ENCODE results near the gene POP7. TPM values are rescaled to one million over a fixed set of nuclear protein-coding genes. Genes with fewer than 3 reads are reported as not detected.
"Not testable (repeated sequence)": the region's sequence is repeated elsewhere in the genome, so short reads cannot be mapped to it uniquely, and the experiment has no call there.

The POP7 gene
- total RNA-seq, 1 experiment from 2014 or later: 52.3 TPM

- Histone ChIP-seq H3K27me3 (ENCODE audit: control insufficient read depth, insufficient read depth, low read length) (no peaks in the 10 kb centered on the region), H3K4me3 (ENCODE audit: low read depth in 2 of 2, low read length in 2 of 2) (no peak overlapping the region), H3K4me1 (ENCODE audit: control insufficient read depth, insufficient read depth, low read length) (no peaks in the 10 kb centered on the region), H3K27ac (ENCODE audit: low read length) (no peak overlapping the region), H3K36me3 (ENCODE audit: control insufficient read depth, insufficient read depth, low read length) (no peaks in the 10 kb centered on the region), H3K9me3 (ENCODE audit: control insufficient read depth, insufficient read depth, low read depth, low read length) (no peaks in the 10 kb centered on the region)
- intact Hi-C loops (cut with micrococcal nuclease; ENCODE audit: unreplicated experiment): no loop called here
- ATAC-seq (no peak), DNase-seq (ENCODE audit: low read depth, low spot score) (no peak)
- TF ChIP-seq REST (IDR thresholded peaks at IDR 0.05; ENCODE audit: insufficient read depth in 1 of 2, low read depth in 2 of 2, low read length in 1 of 2): no peak
- TF ChIP-seq CTCF (IDR thresholded peaks at IDR 0.05): no peak
- TF ChIP-seq TCF7L2 (IDR thresholded peaks at IDR 0.05; ENCODE audit: low read depth, low read length): no peak
- no peak for TF ChIP-seq POLR2AphosphoS5 (IDR thresholded peaks at IDR 0.05; ENCODE audit: low read depth, low read length)
- TF ChIP-seq SIN3A (IDR thresholded peaks at IDR 0.05; ENCODE audit: borderline replicate concordance, insufficient read depth, low read depth, low read length): no peak
- in situ Hi-C loops (cut with HindIII; ENCODE audit: low pct_unique_long_range_greater_than_20kb, low sequenced_read_pairs): no loop called here
- CTCF ChIA-PET: interaction anchor here (0.6 to 0.7 kb wide), 2 partner anchors 23 to 28 kb away, joined by 5 to 7 read pairs; no protein-coding TSS in a partner anchor
- no TSS peak for BruUV-seq (replicated peaks)
- POLR2A ChIA-PET: no interaction called here
These were observed 38.4 kb upstream of the POP7 start for GRCh38 chr7:100667331-100668068.

GRCh38 chr7:100668069-100668449 is 37.9 kb upstream of the POP7 start:
- ChIA-PET CTCF (no interaction called here), POLR2A (no interaction called here)
- no peak for TF ChIP-seq SIN3A (IDR thresholded peaks at IDR 0.05; ENCODE audit: borderline replicate concordance, insufficient read depth, low read depth, low read length)
- no peak for TF ChIP-seq TCF7L2 (IDR thresholded peaks at IDR 0.05; ENCODE audit: low read depth, low read length)
- TF ChIP-seq REST (IDR thresholded peaks at IDR 0.05; ENCODE audit: insufficient read depth in 1 of 2, low read depth in 2 of 2, low read length in 1 of 2): no peak
- no peak for TF ChIP-seq POLR2AphosphoS5 (IDR thresholded peaks at IDR 0.05; ENCODE audit: low read depth, low read length)
- no peak for TF ChIP-seq CTCF (IDR thresholded peaks at IDR 0.05)
- H3K36me3 ChIP-seq (ENCODE audit: control insufficient read depth, insufficient read depth, low read length): no peaks in the 10 kb centered on the region
- H3K27ac ChIP-seq (ENCODE audit: low read length): no peak overlapping the region
- no peaks in the 10 kb centered on the region for H3K4me1 ChIP-seq (ENCODE audit: control insufficient read depth, insufficient read depth, low read length)
- no peaks in the 10 kb centered on the region for H3K27me3 ChIP-seq (ENCODE audit: control insufficient read depth, insufficient read depth, low read length)
- intact Hi-C loops (cut with micrococcal nuclease; ENCODE audit: unreplicated experiment): no loop called here
- in situ Hi-C loops (cut with HindIII; ENCODE audit: low pct_unique_long_range_greater_than_20kb, low sequenced_read_pairs): no loop called here
- no peak overlapping the region for H3K4me3 ChIP-seq (ENCODE audit: low read depth in 2 of 2, low read length in 2 of 2)
- no TSS peak for BruUV-seq (replicated peaks)
- no peaks in the 10 kb centered on the region for H3K9me3 ChIP-seq (ENCODE audit: control insufficient read depth, insufficient read depth, low read depth, low read length)
- ATAC-seq: no peak
- DNase-seq (ENCODE audit: low read depth, low spot score): no peak

DNA sequence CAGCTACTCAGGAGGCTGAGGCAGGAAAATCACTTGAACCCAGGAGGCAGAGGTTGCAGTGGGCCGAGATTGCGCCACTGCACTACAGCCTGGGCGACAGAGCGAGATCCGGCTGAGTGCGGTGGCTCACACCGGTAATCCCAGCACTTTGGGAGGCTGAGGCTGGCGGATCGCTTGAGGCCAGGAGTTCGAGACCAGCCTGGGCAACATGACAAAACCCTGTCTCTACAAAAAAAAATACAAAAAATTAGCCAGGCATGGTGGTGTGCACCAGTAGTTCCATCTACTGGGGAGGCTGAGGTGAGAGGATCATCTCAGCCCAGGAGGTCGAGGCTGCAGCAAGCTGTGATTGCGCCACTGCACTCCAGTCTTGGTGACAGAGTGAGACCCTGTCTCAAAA is 36.8 kb upstream of the POP7 start:
- intact Hi-C loops (cut with micrococcal nuclease; ENCODE audit: unreplicated experiment); POLR2A ChIA-PET: not testable (repeated sequence)

More for the DNA sequence above, 36.8 kb upstream of the POP7 start:
- in situ Hi-C loops (cut with HindIII; ENCODE audit: low pct_unique_long_range_greater_than_20kb, low sequenced_read_pairs); CTCF ChIA-PET; DNase-seq (ENCODE audit: low read depth, low spot score); H3K27ac ChIP-seq (ENCODE audit: low read length); H3K4me1 ChIP-seq (ENCODE audit: control insufficient read depth, insufficient read depth, low read length); BruUV-seq (replicated peaks); H3K9me3 ChIP-seq (ENCODE audit: control insufficient read depth, insufficient read depth, low read depth, low read length); H3K36me3 ChIP-seq (ENCODE audit: control insufficient read depth, insufficient read depth, low read length); H3K27me3 ChIP-seq (ENCODE audit: control insufficient read depth, insufficient read depth, low read length); ATAC-seq; H3K4me3 ChIP-seq (ENCODE audit: low read depth in 2 of 2, low read length in 2 of 2): not testable (repeated sequence)
